Muscle layer of duodenum (tissue), 2 donors: ENCODE results near the gene AP1M1.

Experiments used
- H3K27ac ChIP-seq: one replicate; pipeline ENCODE4 v1.7.0; 2013; ENCODE audit warnings: mild to moderate bottlenecking, low read length
- H3K27me3 ChIP-seq: one replicate; pipeline ENCODE4 v1.7.0; 2013; ENCODE audit warnings: low read depth, mild to moderate bottlenecking, control low read depth, low read length
- H3K36me3 ChIP-seq, 2 donors: one replicate each; pipeline ENCODE4 v1.7.0; 2013; ENCODE audit warnings: low read length in 2 of 2, control low read depth in 1 of 2, mild to moderate bottlenecking in 1 of 2; ENCODE audit not compliant: insufficient read depth in 2 of 2, control insufficient read depth in 1 of 2
- H3K4me1 ChIP-seq, 2 donors: one replicate each; pipeline ENCODE4 v1.7.0; 2013; ENCODE audit warnings: low read length in 2 of 2, mild to moderate bottlenecking in 2 of 2, control low read depth in 1 of 2, moderate library complexity in 1 of 2; ENCODE audit not compliant: insufficient read depth in 2 of 2, control insufficient read depth in 1 of 2
- H3K4me3 ChIP-seq, 2 donors: one replicate each; pipeline ENCODE4 v1.7.0; 2013; ENCODE audit warnings: low read length in 2 of 2, low read depth in 1 of 2, mild to moderate bottlenecking in 1 of 2
- H3K9me3 ChIP-seq, 2 donors: one replicate each; pipeline ENCODE4 v1.7.0; 2013; ENCODE audit warnings: low read length in 2 of 2, control low read depth in 1 of 2, mild to moderate bottlenecking in 1 of 2; ENCODE audit not compliant: control insufficient read depth in 1 of 2
- donor health status: healthy.

Gene AP1M1

DNA sequence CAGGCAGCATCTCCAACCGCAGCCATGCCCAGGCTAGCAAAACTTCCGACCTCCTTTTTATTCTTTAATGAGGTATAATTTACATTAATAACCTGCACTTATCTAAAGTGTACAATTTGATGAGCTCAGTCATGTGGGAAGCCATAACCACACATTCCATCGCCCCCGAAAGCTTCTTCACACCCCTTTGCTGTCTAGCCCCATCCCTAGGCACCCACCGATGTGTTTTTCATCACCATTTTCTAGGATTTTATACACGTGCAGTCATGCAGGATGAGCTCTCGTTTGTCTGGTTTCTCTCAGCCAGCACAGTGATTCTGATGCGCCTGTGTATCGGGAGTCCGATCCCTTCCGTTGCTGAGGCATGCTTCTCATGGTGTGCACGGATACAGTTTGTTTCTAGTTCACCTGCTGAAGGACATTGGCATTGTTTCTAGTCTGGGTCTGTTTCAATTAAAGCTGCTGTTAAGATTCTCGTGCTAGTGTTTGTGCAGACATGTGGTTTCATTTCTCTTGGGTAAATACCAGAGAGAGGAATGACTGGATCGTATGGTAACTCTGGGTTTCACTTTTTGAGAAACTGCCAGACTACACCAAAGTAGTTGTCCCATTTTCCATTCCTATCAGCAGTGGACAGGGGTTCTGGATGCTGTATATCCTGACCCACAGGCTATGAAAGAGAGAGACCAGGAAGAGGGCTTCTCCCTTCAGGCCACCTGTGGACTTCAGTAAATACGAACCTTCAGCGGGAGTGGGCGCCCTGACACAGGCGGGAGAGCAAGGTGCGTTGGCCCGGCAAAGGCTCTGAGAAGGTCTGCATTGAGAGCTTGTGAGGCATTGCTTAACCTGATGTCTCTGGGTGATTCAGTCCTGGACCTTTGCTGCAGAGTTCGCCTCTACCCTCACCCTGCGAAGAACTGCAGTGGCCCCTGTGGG lies 4.9 kb downstream of the AP1M1 start:
- Histone ChIP-seq H3K27ac (no peak overlapping the region), H3K4me1 (peaks cover 12 to 36% of the 10 kb centered on the region in 2 donors), H3K36me3 (peaks cover 21 to 53% of the 10 kb centered on the region in 2 donors)

DNA sequence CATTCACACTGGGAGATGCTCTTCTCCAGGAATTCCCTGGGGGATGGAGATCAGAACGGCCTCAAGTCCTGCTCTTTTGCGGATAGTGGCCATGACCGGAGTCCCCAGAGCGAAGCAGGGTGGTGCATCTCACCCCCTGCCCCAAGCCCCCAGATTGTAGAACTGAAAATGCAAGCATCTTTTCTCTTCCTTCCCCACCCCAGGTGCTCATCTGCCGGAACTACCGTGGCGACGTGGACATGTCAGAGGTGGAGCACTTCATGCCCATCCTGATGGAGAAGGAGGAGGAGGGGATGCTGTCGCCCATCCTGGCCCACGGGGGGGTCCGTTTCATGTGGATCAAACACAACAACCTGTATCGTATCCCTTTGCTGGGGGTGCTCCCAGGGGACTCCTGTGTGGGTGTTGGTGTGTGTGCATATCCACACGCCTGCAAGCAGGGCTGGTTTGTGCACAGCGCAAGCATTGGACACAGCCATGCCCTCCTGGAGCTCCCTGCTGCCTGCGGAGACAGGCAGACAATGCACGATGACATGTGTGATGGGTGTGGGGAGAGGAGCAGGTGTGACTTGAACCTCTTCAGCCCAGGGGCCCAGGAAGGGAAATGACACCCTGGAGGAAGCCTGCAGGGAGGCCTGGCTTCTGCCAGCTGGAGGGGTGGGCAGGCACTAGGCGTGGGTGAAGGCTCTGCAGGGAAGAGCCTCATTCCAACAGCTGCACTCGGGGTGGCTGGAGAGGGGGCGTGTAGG lies 5.7 kb downstream of the AP1M1 start:
- H3K27me3 ChIP-seq, result no peaks in the 10 kb centered on the region
- H3K4me1 ChIP-seq, result peaks cover 12 to 35% of the 10 kb centered on the region in 2 donors
- no peak overlapping the region for H3K27ac ChIP-seq
- H3K9me3 ChIP-seq, result no peaks in the 10 kb centered on the region
- no peak overlapping the region for H3K4me3 ChIP-seq
- H3K36me3 ChIP-seq, result peaks cover 29 to 62% of the 10 kb centered on the region in 2 donors

More for the DNA sequence above, 4.9 kb downstream of the AP1M1 start:
- Histone ChIP-seq H3K9me3 (no peaks in the 10 kb centered on the region), H3K27me3 (no peaks in the 10 kb centered on the region), H3K4me3 (no peak overlapping the region)

DNA sequence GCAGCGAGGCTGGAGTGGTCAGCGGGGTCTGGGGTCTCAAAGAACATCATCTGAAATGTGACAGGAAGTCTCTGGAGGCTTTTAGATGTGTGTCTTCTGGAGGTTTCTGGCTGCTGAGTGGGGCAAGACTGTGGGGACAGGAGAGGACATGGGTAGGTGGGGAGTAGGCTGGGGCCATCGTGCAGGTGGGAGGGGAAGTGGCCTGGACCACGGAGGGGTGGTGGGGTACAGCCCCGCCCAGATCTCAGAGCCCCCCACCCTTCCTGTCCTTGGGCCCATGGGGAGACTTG lies 6.2 kb downstream of the AP1M1 start:
- peaks cover 34 to 67% of the 10 kb centered on the region in 2 donors for H3K36me3 ChIP-seq
- H3K9me3 ChIP-seq, result no peaks in the 10 kb centered on the region
- H3K4me3 ChIP-seq, result no peak overlapping the region
- no peaks in the 10 kb centered on the region for H3K27me3 ChIP-seq
- H3K4me1 ChIP-seq, result peaks cover 8 to 30% of the 10 kb centered on the region in 2 donors
- H3K27ac ChIP-seq, result no peak overlapping the region

DNA sequence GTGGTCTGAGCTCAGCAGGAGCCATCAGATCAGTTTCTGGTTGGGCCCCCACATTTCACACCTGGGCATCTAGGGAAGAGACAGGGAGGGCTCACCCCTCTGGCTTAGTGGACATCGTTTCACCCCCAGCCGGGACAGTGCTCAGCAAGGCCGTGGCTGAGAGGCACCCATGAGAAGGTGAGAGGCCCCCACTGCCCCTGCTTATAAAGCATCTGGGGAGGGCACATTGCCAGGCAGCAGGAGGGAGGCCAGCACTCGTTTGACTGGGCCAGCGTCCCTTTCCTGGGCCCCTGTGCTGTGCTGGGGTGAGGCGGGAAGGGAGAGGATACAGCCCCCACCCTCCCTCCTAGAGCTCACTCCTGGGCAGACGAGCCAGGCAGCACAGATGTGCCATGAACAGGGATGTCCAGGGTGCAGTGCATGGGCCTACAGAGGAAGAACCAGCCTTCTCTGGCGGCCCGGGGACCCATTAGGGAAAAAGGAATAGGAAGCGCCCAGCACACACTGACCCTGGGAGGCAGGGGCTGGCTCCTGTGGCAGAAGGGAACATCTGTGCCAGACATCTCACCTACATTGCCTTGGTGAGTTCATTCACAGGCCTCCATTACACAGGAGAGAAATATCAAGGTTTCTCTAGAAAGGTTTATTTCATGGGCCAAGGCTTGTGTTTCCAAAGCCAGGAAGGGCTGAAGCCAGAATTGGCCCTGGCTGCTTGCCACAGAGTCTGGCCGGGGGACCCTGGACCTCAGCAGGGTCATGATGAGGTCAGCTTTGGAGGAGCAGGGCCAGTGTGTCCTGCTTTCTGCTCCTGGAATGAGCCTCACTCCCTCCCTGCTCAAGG lies 7.7 kb downstream of the AP1M1 start:
- no peak overlapping the region for H3K27ac ChIP-seq
- H3K9me3 ChIP-seq, result no peaks in the 10 kb centered on the region
- no peaks in the 10 kb centered on the region for H3K27me3 ChIP-seq
- H3K36me3 ChIP-seq, result peaks cover 45 to 81% of the 10 kb centered on the region in 2 donors
- peaks cover 0 to 15% of the 10 kb centered on the region in 2 donors for H3K4me1 ChIP-seq
- no peak overlapping the region for H3K4me3 ChIP-seq

DNA sequence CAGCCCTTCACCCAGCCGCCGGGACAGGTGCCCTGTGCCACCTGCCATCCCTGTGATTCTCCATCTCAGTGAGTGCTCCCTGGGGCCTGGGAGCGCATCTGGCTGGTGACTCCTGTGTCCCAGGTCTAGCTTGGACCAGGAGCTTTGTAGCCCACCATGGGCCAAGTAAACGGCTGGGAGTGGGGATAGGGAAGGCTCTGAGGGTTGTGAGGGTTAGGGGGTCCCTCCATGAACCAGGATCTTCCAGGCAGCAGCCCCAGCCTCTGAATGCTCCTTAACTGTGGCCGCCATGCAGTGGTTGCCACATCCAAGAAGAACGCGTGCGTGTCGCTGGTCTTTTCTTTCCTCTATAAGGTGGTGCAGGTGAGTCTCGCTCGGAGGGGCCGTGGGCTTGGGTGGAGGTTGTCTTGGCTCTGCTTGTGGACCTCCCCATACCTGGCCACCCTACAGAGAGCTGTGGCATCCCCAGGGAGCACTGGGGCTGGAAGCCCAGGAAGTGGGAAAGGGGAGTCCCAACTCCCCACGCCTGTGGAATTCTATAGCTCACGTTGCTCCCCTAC lies 8.4 kb downstream of the AP1M1 start:
- no peaks in the 10 kb centered on the region for H3K9me3 ChIP-seq
- no peak overlapping the region for H3K4me3 ChIP-seq
- H3K27ac ChIP-seq, result no peak overlapping the region
- peaks cover 45 to 84% of the 10 kb centered on the region in 2 donors for H3K36me3 ChIP-seq
- peaks cover 0 to 10% of the 10 kb centered on the region in 2 donors for H3K4me1 ChIP-seq
- no peaks in the 10 kb centered on the region for H3K27me3 ChIP-seq

DNA sequence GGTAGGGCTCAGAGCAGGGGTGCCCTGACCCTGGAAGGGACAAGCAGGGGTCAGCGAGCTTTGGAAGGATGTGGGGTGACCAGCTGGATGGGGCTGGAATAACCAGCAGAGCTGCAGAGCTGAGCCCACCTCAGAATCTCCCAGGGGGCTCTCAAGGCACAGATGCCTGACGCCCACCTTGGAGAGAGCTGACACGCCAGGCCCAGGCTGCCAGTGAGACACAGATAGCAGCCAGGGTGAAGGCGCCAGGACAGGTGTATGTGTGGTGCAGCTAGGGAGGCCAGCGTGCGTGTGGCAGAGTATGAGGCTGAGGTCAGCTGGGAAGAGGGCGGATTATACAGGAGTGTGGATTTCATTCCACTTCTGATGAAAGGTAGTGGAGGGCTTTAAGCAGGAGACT lies 8.9 kb downstream of the AP1M1 start:
- Histone ChIP-seq H3K9me3 (no peaks in the 10 kb centered on the region), H3K36me3 (peaks cover 45 to 89% of the 10 kb centered on the region in 2 donors), H3K4me3 (no peak overlapping the region)

DNA sequence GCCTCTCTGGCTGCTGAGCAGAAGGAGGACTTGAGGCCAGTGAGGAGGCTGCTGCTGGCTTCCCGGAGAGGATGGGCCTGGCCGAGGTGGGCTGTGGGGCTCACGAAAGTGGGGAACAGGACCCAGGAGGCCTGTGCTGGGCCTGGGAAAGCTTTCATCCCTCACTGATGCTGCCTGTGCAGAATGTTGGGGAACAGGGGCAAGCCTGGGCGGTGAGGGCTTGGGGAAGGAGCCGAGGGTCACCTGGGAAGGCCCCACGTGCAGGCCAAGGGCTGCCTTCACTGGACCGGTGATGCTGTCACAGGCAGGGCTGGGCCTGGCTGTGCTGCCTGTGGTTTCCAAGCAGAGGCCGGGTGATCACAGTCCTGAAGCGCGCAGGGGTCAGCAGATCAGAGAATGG lies 9.4 kb downstream of the AP1M1 start:
- H3K27me3 ChIP-seq, result no peaks in the 10 kb centered on the region
- no peak overlapping the region for H3K27ac ChIP-seq
- no peaks in the 10 kb centered on the region for H3K9me3 ChIP-seq
- no peak overlapping the region for H3K4me3 ChIP-seq
- peaks cover 45 to 89% of the 10 kb centered on the region in 2 donors for H3K36me3 ChIP-seq
- peaks cover 0 to 10% of the 10 kb centered on the region in 2 donors for H3K4me1 ChIP-seq

More for the DNA sequence above, 8.9 kb downstream of the AP1M1 start:
- Histone ChIP-seq H3K27me3 (no peaks in the 10 kb centered on the region), H3K27ac (no peak overlapping the region), H3K4me1 (peaks cover 0 to 10% of the 10 kb centered on the region in 2 donors)

DNA sequence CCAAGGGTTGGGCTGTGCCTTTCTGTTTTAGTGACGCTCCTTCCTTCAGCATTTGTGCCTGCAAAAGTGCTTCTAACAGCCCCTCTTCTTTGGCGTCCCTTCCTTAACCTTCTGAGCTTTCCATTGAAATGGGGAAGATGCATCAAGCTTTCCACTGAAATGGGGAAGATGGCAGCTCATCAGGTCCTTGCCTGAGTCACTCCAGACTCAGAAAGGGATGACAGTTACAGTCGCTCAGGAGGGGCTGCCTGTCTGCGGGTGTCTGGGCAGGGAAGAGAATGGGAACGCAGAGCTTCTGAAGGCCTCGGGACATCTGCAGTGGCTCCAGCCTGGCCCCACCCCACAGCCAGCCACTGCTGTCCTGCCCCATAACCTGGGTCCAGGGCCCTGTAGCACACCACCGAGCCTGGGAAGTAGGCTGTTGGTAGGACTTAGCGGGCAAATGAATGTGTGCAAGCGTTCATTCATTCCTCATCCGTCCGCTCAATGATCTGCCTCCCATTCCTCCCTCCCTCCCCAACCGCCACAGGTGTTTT lies 9.8 kb downstream of the AP1M1 start:
- H3K27ac ChIP-seq, result no peak overlapping the region
- H3K27me3 ChIP-seq, result no peaks in the 10 kb centered on the region
- no peaks in the 10 kb centered on the region for H3K9me3 ChIP-seq
- H3K4me3 ChIP-seq, result no peak overlapping the region
- peaks cover 45 to 87% of the 10 kb centered on the region in 2 donors for H3K36me3 ChIP-seq
- peaks cover 0 to 10% of the 10 kb centered on the region in 2 donors for H3K4me1 ChIP-seq

DNA sequence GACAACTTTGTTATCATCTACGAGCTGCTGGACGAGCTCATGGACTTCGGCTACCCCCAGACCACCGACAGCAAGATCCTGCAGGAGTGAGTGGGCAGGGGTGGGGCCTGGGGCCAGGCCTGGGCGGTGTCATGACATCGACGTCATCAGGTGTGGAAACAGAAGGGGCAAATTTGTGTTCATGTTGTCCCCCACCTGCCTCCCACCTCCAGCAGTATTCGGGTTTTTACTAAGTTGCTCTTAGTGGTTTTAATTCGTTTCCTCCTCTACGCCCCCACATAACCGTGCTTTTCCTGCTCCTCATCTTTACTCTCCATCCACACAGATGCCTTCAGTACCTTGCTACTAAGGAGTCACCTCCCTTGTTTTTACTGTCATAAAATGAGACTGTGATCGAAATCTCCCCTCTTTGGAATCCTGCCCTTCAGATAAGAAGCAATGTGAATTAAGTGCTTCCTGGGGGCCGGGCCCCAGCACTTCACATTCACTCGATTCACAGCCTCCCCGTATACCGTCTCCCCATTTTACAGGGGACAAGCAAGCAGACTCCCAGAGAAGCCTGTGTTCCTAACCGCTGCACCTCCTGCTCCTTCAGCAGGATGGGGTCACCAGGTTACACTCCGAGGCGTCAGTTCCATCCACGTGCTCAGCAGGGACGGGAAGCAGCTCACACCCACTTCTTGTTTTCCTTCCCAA lies 10.5 kb downstream of the AP1M1 start:
- peaks cover 43 to 82% of the 10 kb centered on the region in 2 donors for H3K36me3 ChIP-seq
- H3K9me3 ChIP-seq, result no peaks in the 10 kb centered on the region
- peaks cover 0 to 10% of the 10 kb centered on the region in 2 donors for H3K4me1 ChIP-seq
- no peak overlapping the region for H3K27ac ChIP-seq
- no peaks in the 10 kb centered on the region for H3K27me3 ChIP-seq
- H3K4me3 ChIP-seq, result no peak overlapping the region
